ENCODE results near the gene TTC1. TPM values are rescaled to one million over a fixed set of nuclear protein-coding genes. Genes with fewer than 3 reads are reported as not detected.

TTC1 gene
- total RNA-seq, 1 experiment from 2014 or later, result 67.6 TPM

GRCh38 chr5:159987031-159987674 lies 21.8 kb upstream of the TTC1 start:
- Histone ChIP-seq H3K9me3 (ENCODE audit: control insufficient read depth, insufficient read depth, low read depth, low read length) (no peaks in the 10 kb centered on the region), H3K36me3 (ENCODE audit: control insufficient read depth, insufficient read depth, low read length) (no peaks in the 10 kb centered on the region), H3K27me3 (ENCODE audit: control insufficient read depth, insufficient read depth, low read length) (no peaks in the 10 kb centered on the region; the same call in 1 of the 2 replicates), H3K4me1 (ENCODE audit: control insufficient read depth, insufficient read depth, low read length) (no peaks in the 10 kb centered on the region), H3K4me3 (ENCODE audit: low read depth in 2 of 2, low read length in 2 of 2) (peak overlapping the region; percentile 40 to 63), H3K27ac (ENCODE audit: low read length) (no peak overlapping the region)
- ATAC-seq, result peak; percentile 97
- ChIA-PET POLR2A (no interaction called here), CTCF (interaction anchor here (0.7 to 1.3 kb wide), 3 partner anchors 69 to 701 kb away, joined by 4 to 5 read pairs (median 4); no protein-coding TSS in a partner anchor)
- in situ Hi-C loops (cut with HindIII; ENCODE audit: low pct_unique_long_range_greater_than_20kb, low sequenced_read_pairs) (no loop called here), intact Hi-C loops (cut with micrococcal nuclease; ENCODE audit: unreplicated experiment) (loop anchor here (2.0 to 10.0 kb wide), 5 partner anchors 70 to 832 kb away; partner anchors contain the start of genes ADRA1B and IL12B)
- DNase-seq (ENCODE audit: low read depth, low spot score), result no peak
- no TSS peak for BruUV-seq (replicated peaks)
- TF ChIP-seq POLR2AphosphoS5 (IDR thresholded peaks at IDR 0.05; ENCODE audit: low read depth, low read length), result no peak
- peak; percentile 94 for TF ChIP-seq CTCF (IDR thresholded peaks at IDR 0.05)

GRCh38 chr5:159990506-159990905 lies 18.4 kb upstream of the TTC1 start:
- ATAC-seq (no peak), DNase-seq (ENCODE audit: low read depth, low spot score) (no peak)
- no peak overlapping the region for H3K4me3 ChIP-seq (ENCODE audit: low read depth in 2 of 2, low read length in 2 of 2)
- no peaks in the 10 kb centered on the region for H3K9me3 ChIP-seq (ENCODE audit: control insufficient read depth, insufficient read depth, low read depth, low read length)
- H3K4me1 ChIP-seq (ENCODE audit: control insufficient read depth, insufficient read depth, low read length), result no peaks in the 10 kb centered on the region
- no TSS peak for BruUV-seq (replicated peaks)
- CTCF ChIA-PET, result no interaction called here
- intact Hi-C loops (cut with micrococcal nuclease; ENCODE audit: unreplicated experiment), result no loop called here
- in situ Hi-C loops (cut with HindIII; ENCODE audit: low pct_unique_long_range_greater_than_20kb, low sequenced_read_pairs), result no loop called here
- no peak overlapping the region for H3K27ac ChIP-seq (ENCODE audit: low read length)
- POLR2A ChIA-PET, result no interaction called here
- no peak for TF ChIP-seq POLR2AphosphoS5 (IDR thresholded peaks at IDR 0.05; ENCODE audit: low read depth, low read length)
- TF ChIP-seq CTCF (IDR thresholded peaks at IDR 0.05), result peak; percentile 28; the same call in 1 of the 2 replicates
- H3K36me3 ChIP-seq (ENCODE audit: control insufficient read depth, insufficient read depth, low read length), result no peaks in the 10 kb centered on the region
- no peaks in the 10 kb centered on the region; the same call in 1 of the 2 replicates for H3K27me3 ChIP-seq (ENCODE audit: control insufficient read depth, insufficient read depth, low read length)

GRCh38 chr5:159992566-159992965 lies 16.4 kb upstream of the TTC1 start:
- no peak for TF ChIP-seq TCF7L2 (IDR thresholded peaks at IDR 0.05; ENCODE audit: low read depth, low read length)
- no peak for TF ChIP-seq CTCF (IDR thresholded peaks at IDR 0.05)
- TF ChIP-seq REST (IDR thresholded peaks at IDR 0.05; ENCODE audit: insufficient read depth in 1 of 2, low read depth in 2 of 2, low read length in 1 of 2), result no peak
- TF ChIP-seq SIN3A (IDR thresholded peaks at IDR 0.05; ENCODE audit: borderline replicate concordance, insufficient read depth, low read depth, low read length), result no peak
- no peak for TF ChIP-seq POLR2AphosphoS5 (IDR thresholded peaks at IDR 0.05; ENCODE audit: low read depth, low read length)
- Histone ChIP-seq H3K9me3 (ENCODE audit: control insufficient read depth, insufficient read depth, low read depth, low read length) (no peaks in the 10 kb centered on the region), H3K4me3 (ENCODE audit: low read depth in 2 of 2, low read length in 2 of 2) (no peak overlapping the region), H3K36me3 (ENCODE audit: control insufficient read depth, insufficient read depth, low read length) (no peaks in the 10 kb centered on the region), H3K27ac (ENCODE audit: low read length) (no peak overlapping the region), H3K27me3 (ENCODE audit: control insufficient read depth, insufficient read depth, low read length) (no peaks in the 10 kb centered on the region), H3K4me1 (ENCODE audit: control insufficient read depth, insufficient read depth, low read length) (no peaks in the 10 kb centered on the region)
- POLR2A ChIA-PET, result no interaction called here
- BruUV-seq (replicated peaks), result no TSS peak
- CTCF ChIA-PET, result no interaction called here
- in situ Hi-C loops (cut with HindIII; ENCODE audit: low pct_unique_long_range_greater_than_20kb, low sequenced_read_pairs) (no loop called here), intact Hi-C loops (cut with micrococcal nuclease; ENCODE audit: unreplicated experiment) (no loop called here)
- ATAC-seq (no peak), DNase-seq (ENCODE audit: low read depth, low spot score) (no peak)

Data from Panc1 (cell line).